Tibial nerve (tissue), 4 donors: Measurements from ENCODE around the gene LSM7. TPM values are rescaled to one million over a fixed set of nuclear protein-coding genes. Genes with fewer than 3 reads are reported as not detected.

Experiments
- DNase-seq, 2 donors: peaks; one replicate each; pipeline ENCODE4 v3.0.0-alpha.2; 2019; ENCODE audit warnings: low spot score in 2 of 2
- H3K27ac ChIP-seq, 4 donors: fragments of 200-600 bp; sonication (generic) in 3 of 4; one replicate each; pipeline ENCODE4 v1.5.1; 2017 to 2019; ENCODE audit warnings: mild to moderate bottlenecking in 1 of 4
- H3K27me3 ChIP-seq, 2 donors: fragments of 200-600 bp; sonication (generic) in 1 of 2; one replicate each; pipeline versions ENCODE4 v1.5.1 to v1.6.0; 2017 to 2019
- H3K36me3 ChIP-seq, 3 donors: fragments of 200-600 bp; sonication (generic); one replicate each; pipeline ENCODE4 v1.5.1; 2018 to 2019
- H3K4me1 ChIP-seq, 4 donors: fragments of 200-600 bp; sonication (generic) in 3 of 4; one replicate each; pipeline ENCODE4 v1.5.1; 2017 to 2019
- H3K4me3 ChIP-seq, 4 donors: fragments of 200-600 bp; sonication (generic) in 3 of 4; one replicate each; pipeline ENCODE4 v1.5.1; 2017 to 2019; ENCODE audit warnings: mild to moderate bottlenecking in 1 of 4, moderate library complexity in 1 of 4
- H3K9me3 ChIP-seq, 4 donors: fragments of 200-600 bp; sonication (generic) in 3 of 4; one replicate each; pipeline ENCODE4 v1.5.1; 2017 to 2019
- EP300 ChIP-seq, 2 donors: sonication (generic); formaldehyde crosslinking; IDR thresholded peaks; one replicate each; pipeline ENCODE4 v1.6.1; 2017; ENCODE audit warnings: antibody characterized with exemption in 2 of 2, mild to moderate bottlenecking in 1 of 2
- POLR2A ChIP-seq, 2 donors: fragments of 450-650 bp; IDR thresholded peaks; one replicate each; pipeline ENCODE4 v1.6.1; 2017; ENCODE audit warnings: antibody characterized with exemption in 2 of 2, mild to moderate bottlenecking in 2 of 2, moderate library complexity in 2 of 2
- WGBS, 2 donors: methylation state at CpG; one replicate each; pipeline ENCODE4 v1.1.5; 2018; 5-methylcytosine and 5-hydroxymethylcytosine counted together
- total RNA-seq, 4 donors: library from RNA; depleted of rRNA; stranded (reverse); fragments of >200 nt; gene quantifications; one replicate each; pipeline ENCODE4 v1.1.0, GENCODE V29; 2016
- TF ChIP-seq, protein P1 (sequence below), 5 experiments: fragments of 200-600 bp in 3 of 5; fragments of 450-650 bp in 2 of 5; sonication (generic) in 3 of 5; IDR thresholded peaks; one replicate each; pipeline ENCODE4 v1.5.1; 2016 to 2019; ENCODE audit warnings: antibody characterized with exemption in 5 of 5, mild to moderate bottlenecking in 3 of 5, moderate library complexity in 2 of 5

Gene LSM7
- total RNA-seq, 4 donors from 2014 or later, result 54.1 to 167 (median 87.7) TPM

- Histone ChIP-seq H3K27ac (no peak overlapping the region), H3K9me3 (no peaks in the 10 kb centered on the region), H3K4me1 (peaks cover 0 to 66% (median 29%) of the 10 kb centered on the region in 4 donors), H3K27me3 (no peaks in the 10 kb centered on the region), H3K4me3 (no peak overlapping the region), H3K36me3 (peaks cover 0 to 20% (median 0%) of the 10 kb centered on the region in 3 donors)
- no peak for TF ChIP-seq EP300 (IDR thresholded peaks at IDR 0.05)
- TF ChIP-seq, protein P1, sequence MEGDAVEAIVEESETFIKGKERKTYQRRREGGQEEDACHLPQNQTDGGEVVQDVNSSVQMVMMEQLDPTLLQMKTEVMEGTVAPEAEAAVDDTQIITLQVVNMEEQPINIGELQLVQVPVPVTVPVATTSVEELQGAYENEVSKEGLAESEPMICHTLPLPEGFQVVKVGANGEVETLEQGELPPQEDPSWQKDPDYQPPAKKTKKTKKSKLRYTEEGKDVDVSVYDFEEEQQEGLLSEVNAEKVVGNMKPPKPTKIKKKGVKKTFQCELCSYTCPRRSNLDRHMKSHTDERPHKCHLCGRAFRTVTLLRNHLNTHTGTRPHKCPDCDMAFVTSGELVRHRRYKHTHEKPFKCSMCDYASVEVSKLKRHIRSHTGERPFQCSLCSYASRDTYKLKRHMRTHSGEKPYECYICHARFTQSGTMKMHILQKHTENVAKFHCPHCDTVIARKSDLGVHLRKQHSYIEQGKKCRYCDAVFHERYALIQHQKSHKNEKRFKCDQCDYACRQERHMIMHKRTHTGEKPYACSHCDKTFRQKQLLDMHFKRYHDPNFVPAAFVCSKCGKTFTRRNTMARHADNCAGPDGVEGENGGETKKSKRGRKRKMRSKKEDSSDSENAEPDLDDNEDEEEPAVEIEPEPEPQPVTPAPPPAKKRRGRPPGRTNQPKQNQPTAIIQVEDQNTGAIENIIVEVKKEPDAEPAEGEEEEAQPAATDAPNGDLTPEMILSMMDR (IDR thresholded peaks at IDR 0.05), result no peak
- no peak for TF ChIP-seq POLR2A (IDR thresholded peaks at IDR 0.05)
- DNase-seq, result no peak
- WGBS, 2 donors, result 93 to 94% methylated on average over 14 to 27 of the region's 27 CpGs
These were observed 6.0 kb upstream of the LSM7 start for GRCh38 chr19:2334426-2334825.

DNA sequence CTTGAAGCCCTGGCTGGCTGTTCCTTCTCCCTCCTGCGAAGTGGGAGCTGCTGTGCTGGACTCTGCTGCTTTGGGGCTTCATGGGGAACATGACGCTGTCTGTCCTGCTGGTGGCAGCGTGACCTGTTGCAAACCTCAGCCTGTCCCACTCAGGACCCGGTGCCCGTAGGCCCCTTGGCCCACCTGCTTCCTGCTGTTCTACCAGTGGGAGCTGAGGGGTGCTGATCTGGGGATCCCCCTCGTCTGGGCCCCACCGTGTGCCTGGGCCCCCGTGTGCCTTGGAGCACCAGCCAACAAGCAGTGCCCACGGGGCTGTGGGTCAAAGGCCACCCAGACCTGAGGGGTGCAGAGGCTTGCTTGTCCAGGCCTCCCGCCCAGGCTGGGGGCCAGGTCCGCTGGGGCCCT, 5.4 kb upstream of the LSM7 start:
- 58 to 74% methylated on average over 6 to 11 of the region's 11 CpGs for WGBS, 2 donors

GRCh38 chr19:2333027-2333806, 4.8 kb upstream of the LSM7 start:
- H3K36me3 ChIP-seq, result peaks cover 0 to 10% (median 0%) of the 10 kb centered on the region in 3 donors
- peak overlapping the region in 2 of 4 donors; percentile 35 to 76 for H3K27ac ChIP-seq
- TF ChIP-seq POLR2A (IDR thresholded peaks at IDR 0.05) (no peak), EP300 (IDR thresholded peaks at IDR 0.05) (no peak)
- TF ChIP-seq, protein P1 (IDR thresholded peaks at IDR 0.05), result no peak
- no peaks in the 10 kb centered on the region for H3K9me3 ChIP-seq
- DNase-seq, result no peak
- 68 to 74% methylated on average over 26 of the region's 27 CpGs for WGBS, 2 donors
- H3K27me3 ChIP-seq, result no peaks in the 10 kb centered on the region
- H3K4me3 ChIP-seq, result no peak overlapping the region
- H3K4me1 ChIP-seq, result peaks cover 0 to 72% (median 33%) of the 10 kb centered on the region in 4 donors

More for the DNA sequence above, 5.4 kb upstream of the LSM7 start:
- DNase-seq, result no peak
- Histone ChIP-seq H3K36me3 (peaks cover 0 to 14% (median 0%) of the 10 kb centered on the region in 3 donors), H3K4me1 (peaks cover 0 to 72% (median 33%) of the 10 kb centered on the region in 4 donors), H3K4me3 (no peak overlapping the region), H3K9me3 (no peaks in the 10 kb centered on the region), H3K27ac (peak overlapping the region in 2 of 4 donors; percentile 9 to 35), H3K27me3 (no peaks in the 10 kb centered on the region)
- TF ChIP-seq, protein P1 (IDR thresholded peaks at IDR 0.05), result no peak

GRCh38 chr19:2332341-2333026, 4.1 kb upstream of the LSM7 start:
- peaks cover 0 to 10% (median 0%) of the 10 kb centered on the region in 3 donors for H3K36me3 ChIP-seq
- no peak for DNase-seq
- no peak overlapping the region for H3K4me3 ChIP-seq
- WGBS, 2 donors, result 64 to 81% methylated on average over 13 to 16 of the region's 17 CpGs
- H3K27ac ChIP-seq, result peak overlapping the region in 3 of 4 donors; percentile 27 to 76 (median 42)
- H3K27me3 ChIP-seq, result no peaks in the 10 kb centered on the region
- peaks cover 0 to 70% (median 37%) of the 10 kb centered on the region in 4 donors for H3K4me1 ChIP-seq
- TF ChIP-seq POLR2A (IDR thresholded peaks at IDR 0.05), result no peak
- no peak for TF ChIP-seq EP300 (IDR thresholded peaks at IDR 0.05)
- TF ChIP-seq, protein P1 (IDR thresholded peaks at IDR 0.05), result no peak
- H3K9me3 ChIP-seq, result no peaks in the 10 kb centered on the region
